GM23338 (cell line): Measurements from ENCODE around the gene EID2. TPM values are rescaled to one million over a fixed set of nuclear protein-coding genes. Genes with fewer than 3 reads are reported as not detected.

Experiments
- ATAC-seq: fragments of 200-7000 bp; cut with Tn5 transposase; 3 replicates; pipeline ENCODE4 v1.9.1; 2020
- DNase-seq: peaks from one replicate; pipeline ENCODE4 v3.0.0-alpha.2; 2015; ENCODE audit warnings: low spot score
- H2AFZ ChIP-seq: fragments of 200-600 bp; sonication (generic); 2 replicates; pipeline ENCODE4 v1.8.0; 2016; ENCODE audit warnings: antibody characterized with exemption, mild to moderate bottlenecking, moderate library complexity
- H3F3A ChIP-seq: fragments of 200-600 bp; sonication (generic); replicated peaks from 2 replicates; pipeline ENCODE4 v1.8.0; 2017; ENCODE audit warnings: antibody characterized with exemption, mixed run types, low read depth
- H3K27ac ChIP-seq: fragments of 200-600 bp; sonication (generic); 2 replicates; pipeline ENCODE4 v1.6.1; 2016; ENCODE audit warnings: low read depth
- H3K27me3 ChIP-seq: fragments of 200-600 bp; sonication (generic); 2 replicates; pipeline ENCODE4 v1.8.0; 2016; ENCODE audit warnings: mild to moderate bottlenecking, mixed run types, moderate library complexity; ENCODE audit not compliant: insufficient read depth
- H3K36me3 ChIP-seq: fragments of 200-600 bp; sonication (generic); 2 replicates; pipeline ENCODE4 v1.8.0; 2016; ENCODE audit warnings: mild to moderate bottlenecking; ENCODE audit not compliant: insufficient read depth
- H3K4me1 ChIP-seq: fragments of 200-600 bp; sonication (generic); 2 replicates; pipeline ENCODE4 v1.8.0; 2016; ENCODE audit warnings: mild to moderate bottlenecking, moderate library complexity; ENCODE audit not compliant: insufficient read depth
- H3K4me2 ChIP-seq: fragments of 200-600 bp; sonication (generic); 2 replicates; pipeline ENCODE4 v1.7.1; 2017; ENCODE audit warnings: mixed run types
- H3K4me3 ChIP-seq: fragments of 200-600 bp; sonication (generic); 2 replicates; pipeline ENCODE4 v1.6.1; 2016; ENCODE audit warnings: mixed run types
- H3K79me2 ChIP-seq: fragments of 200-600 bp; sonication (generic); replicated peaks from 2 replicates; pipeline ENCODE4 v1.8.0; 2017; ENCODE audit warnings: mild to moderate bottlenecking; ENCODE audit not compliant: insufficient read depth
- H3K9me2 ChIP-seq: fragments of 200-600 bp; sonication (generic); 2 replicates; pipeline ENCODE4 v1.8.0; 2017; ENCODE audit not compliant: insufficient read depth
- H4K20me1 ChIP-seq: fragments of 200-600 bp; sonication (generic); replicated peaks from 2 replicates; pipeline ENCODE4 v1.8.0; 2017; ENCODE audit warnings: mild to moderate bottlenecking; ENCODE audit not compliant: insufficient read depth
- H3K27ac Mint-ChIP-seq: 2 replicates; pipeline ENCODE4 v1.8.0; 2020; ENCODE audit warnings: inconsistent platforms, mild to moderate bottlenecking, moderate library complexity, mixed read lengths
- H3K27me3 Mint-ChIP-seq: 3 replicates; pipeline ENCODE4 v1.8.0; 2022; ENCODE audit warnings: low read depth, mild to moderate bottlenecking, moderate library complexity, mixed read lengths, inconsistent platforms; ENCODE audit not compliant: insufficient read depth, poor library complexity
- H3K36me3 Mint-ChIP-seq: 3 replicates; pipeline ENCODE4 v1.8.0; 2021; ENCODE audit warnings: low read depth, mild to moderate bottlenecking, inconsistent platforms, moderate library complexity, mixed read lengths
- H3K4me1 Mint-ChIP-seq: 3 replicates; pipeline ENCODE4 v1.8.0; 2020; ENCODE audit warnings: mild to moderate bottlenecking, inconsistent platforms, mixed read lengths
- H3K4me3 Mint-ChIP-seq: 3 replicates; pipeline ENCODE4 v1.8.0; 2021; ENCODE audit warnings: moderate library complexity, mild to moderate bottlenecking, inconsistent platforms, mixed read lengths
- H3K9me3 Mint-ChIP-seq: 3 replicates; pipeline ENCODE4 v1.8.0; 2020; ENCODE audit warnings: moderate library complexity, mild to moderate bottlenecking, inconsistent platforms, mixed read lengths
- CREB1 ChIP-seq: fragments of 250-450 bp; sonication (Bioruptor Pico); IDR thresholded peaks from 2 replicates; pipeline ENCODE4 v1.5.0; 2020; ENCODE audit warnings: low read depth, mild to moderate bottlenecking, moderate library complexity
- ETS1 ChIP-seq: IDR thresholded peaks from 2 replicates; pipeline ENCODE4 v1.6.1; 2016; ENCODE audit warnings: antibody characterized with exemption
- EZH2 ChIP-seq: fragments of 200-600 bp; sonication (generic); IDR thresholded peaks from one replicate; pipeline ENCODE4 v1.8.0; 2017; ENCODE audit warnings: antibody characterized with exemption, mild to moderate bottlenecking, low read depth; ENCODE audit not compliant: unreplicated experiment
- EZH2phosphoT487 ChIP-seq: fragments of 200-600 bp; sonication (generic); IDR thresholded peaks from one replicate; pipeline ENCODE4 v1.8.1; 2018; ENCODE audit warnings: antibody characterized with exemption; ENCODE audit not compliant: unreplicated experiment
- JUNB ChIP-seq: IDR thresholded peaks from one replicate; pipeline ENCODE4 v1.6.1; 2016; ENCODE audit warnings: antibody characterized with exemption; ENCODE audit not compliant: unreplicated experiment
- NANOG ChIP-seq: IDR thresholded peaks from 2 replicates; pipeline ENCODE4 v1.6.1; 2016; ENCODE audit warnings: antibody characterized with exemption, borderline replicate concordance
- POLR2AphosphoS5 ChIP-seq: IDR thresholded peaks from 2 replicates; pipeline ENCODE4 v1.6.1; 2016; ENCODE audit warnings: antibody characterized with exemption, low read depth
- REST ChIP-seq: IDR thresholded peaks from one replicate; pipeline ENCODE4 v1.6.1; 2018; ENCODE audit warnings: antibody characterized with exemption; ENCODE audit not compliant: unreplicated experiment
- STAT1 ChIP-seq: IDR thresholded peaks from one replicate; pipeline ENCODE4 v1.6.1; 2016; ENCODE audit warnings: antibody characterized with exemption; ENCODE audit not compliant: unreplicated experiment
- ZNF114 ChIP-seq: fragments of 250-450 bp; sonication (Bioruptor Pico); IDR thresholded peaks from 2 replicates; pipeline ENCODE4 v1.5.0; 2020; ENCODE audit warnings: mild to moderate bottlenecking, moderate library complexity
- ZNF331 ChIP-seq: fragments of 250-450 bp; sonication (Bioruptor Pico); IDR thresholded peaks from 2 replicates; pipeline ENCODE4 v1.5.0; 2020; ENCODE audit warnings: low read depth, mild to moderate bottlenecking, moderate library complexity
- polyA plus RNA-seq: library from polyadenylated mRNA; unstranded; fragments of >200 nt; fragmentation: Nextera tagmentation; extraction: Ambion mirVana; gene quantifications from 2 replicates; pipeline ENCODE4 v1.2.1, GENCODE V29; 2016
- total RNA-seq: library from RNA; depleted of rRNA; stranded (reverse); fragments of >200 nt; shearing (Covaris generic); gene quantifications from 2 replicates; pipeline ENCODE4 v1.2.3, GENCODE V29; 2014
- TF ChIP-seq, protein P1 (sequence below), 2 experiments: fragments of 200-600 bp in 1 of 2; sonication (generic) in 1 of 2; conservative IDR thresholded peaks; 2 replicates each; pipeline versions ENCODE4 v1.5.1 to v1.6.1; 2016 to 2017; ENCODE audit warnings: antibody characterized with exemption in 2 of 2, low read depth in 2 of 2, mild to moderate bottlenecking in 2 of 2, moderate library complexity in 1 of 2
- TF ChIP-seq, protein P2 (sequence below): fragments of 250-450 bp; sonication (Bioruptor Pico); IDR thresholded peaks from 2 replicates; pipeline ENCODE4 v1.5.0; 2020; ENCODE audit warnings: mild to moderate bottlenecking, moderate library complexity

Gene EID2
- total and polyA plus RNA-seq, 2 experiments from 2014 or later, result 24.4 to 25.2 TPM

- Histone ChIP-seq H3K9me2 (no peaks in the 10 kb centered on the region), H3K36me3 (no peaks in the 10 kb centered on the region), H3F3A (no peaks in the 10 kb centered on the region), H3K27ac (no peak overlapping the region), H3K27me3 (no peaks in the 10 kb centered on the region), H4K20me1 (no peaks in the 10 kb centered on the region), H3K4me2 (no peak overlapping the region), H3K4me3 (no peak overlapping the region), H2AFZ (no peak overlapping the region), H3K79me2 (no peaks in the 10 kb centered on the region), H3K4me1 (no peaks in the 10 kb centered on the region)
- Mint-ChIP-seq H3K36me3 (no peaks in the 10 kb centered on the region), H3K9me3 (no peaks in the 10 kb centered on the region), H3K27me3 (peaks cover 3% of the 10 kb centered on the region), H3K4me1 (no peaks in the 10 kb centered on the region), H3K4me3 (no peak overlapping the region), H3K27ac (no peak overlapping the region)
- DNase-seq (no peak), ATAC-seq (no peak)
- no peak for TF ChIP-seq NANOG
- TF ChIP-seq ZNF114, result no peak
- TF ChIP-seq REST, result no peak
- TF ChIP-seq, protein P1, sequence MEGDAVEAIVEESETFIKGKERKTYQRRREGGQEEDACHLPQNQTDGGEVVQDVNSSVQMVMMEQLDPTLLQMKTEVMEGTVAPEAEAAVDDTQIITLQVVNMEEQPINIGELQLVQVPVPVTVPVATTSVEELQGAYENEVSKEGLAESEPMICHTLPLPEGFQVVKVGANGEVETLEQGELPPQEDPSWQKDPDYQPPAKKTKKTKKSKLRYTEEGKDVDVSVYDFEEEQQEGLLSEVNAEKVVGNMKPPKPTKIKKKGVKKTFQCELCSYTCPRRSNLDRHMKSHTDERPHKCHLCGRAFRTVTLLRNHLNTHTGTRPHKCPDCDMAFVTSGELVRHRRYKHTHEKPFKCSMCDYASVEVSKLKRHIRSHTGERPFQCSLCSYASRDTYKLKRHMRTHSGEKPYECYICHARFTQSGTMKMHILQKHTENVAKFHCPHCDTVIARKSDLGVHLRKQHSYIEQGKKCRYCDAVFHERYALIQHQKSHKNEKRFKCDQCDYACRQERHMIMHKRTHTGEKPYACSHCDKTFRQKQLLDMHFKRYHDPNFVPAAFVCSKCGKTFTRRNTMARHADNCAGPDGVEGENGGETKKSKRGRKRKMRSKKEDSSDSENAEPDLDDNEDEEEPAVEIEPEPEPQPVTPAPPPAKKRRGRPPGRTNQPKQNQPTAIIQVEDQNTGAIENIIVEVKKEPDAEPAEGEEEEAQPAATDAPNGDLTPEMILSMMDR (conservative IDR thresholded peaks at IDR 0.05; ENCODE audit: low read depth in 2 of 2), result no peak
- TF ChIP-seq ZNF331 (CRISPR knock-in tag), result no peak
- TF ChIP-seq EZH2, result no peak
- no peak for TF ChIP-seq POLR2AphosphoS5
- TF ChIP-seq JUNB, result no peak
- TF ChIP-seq STAT1, result no peak
- no peak for TF ChIP-seq CREB1 (CRISPR knock-in tag)
- no peak for TF ChIP-seq EZH2phosphoT487
- TF ChIP-seq, protein P2, sequence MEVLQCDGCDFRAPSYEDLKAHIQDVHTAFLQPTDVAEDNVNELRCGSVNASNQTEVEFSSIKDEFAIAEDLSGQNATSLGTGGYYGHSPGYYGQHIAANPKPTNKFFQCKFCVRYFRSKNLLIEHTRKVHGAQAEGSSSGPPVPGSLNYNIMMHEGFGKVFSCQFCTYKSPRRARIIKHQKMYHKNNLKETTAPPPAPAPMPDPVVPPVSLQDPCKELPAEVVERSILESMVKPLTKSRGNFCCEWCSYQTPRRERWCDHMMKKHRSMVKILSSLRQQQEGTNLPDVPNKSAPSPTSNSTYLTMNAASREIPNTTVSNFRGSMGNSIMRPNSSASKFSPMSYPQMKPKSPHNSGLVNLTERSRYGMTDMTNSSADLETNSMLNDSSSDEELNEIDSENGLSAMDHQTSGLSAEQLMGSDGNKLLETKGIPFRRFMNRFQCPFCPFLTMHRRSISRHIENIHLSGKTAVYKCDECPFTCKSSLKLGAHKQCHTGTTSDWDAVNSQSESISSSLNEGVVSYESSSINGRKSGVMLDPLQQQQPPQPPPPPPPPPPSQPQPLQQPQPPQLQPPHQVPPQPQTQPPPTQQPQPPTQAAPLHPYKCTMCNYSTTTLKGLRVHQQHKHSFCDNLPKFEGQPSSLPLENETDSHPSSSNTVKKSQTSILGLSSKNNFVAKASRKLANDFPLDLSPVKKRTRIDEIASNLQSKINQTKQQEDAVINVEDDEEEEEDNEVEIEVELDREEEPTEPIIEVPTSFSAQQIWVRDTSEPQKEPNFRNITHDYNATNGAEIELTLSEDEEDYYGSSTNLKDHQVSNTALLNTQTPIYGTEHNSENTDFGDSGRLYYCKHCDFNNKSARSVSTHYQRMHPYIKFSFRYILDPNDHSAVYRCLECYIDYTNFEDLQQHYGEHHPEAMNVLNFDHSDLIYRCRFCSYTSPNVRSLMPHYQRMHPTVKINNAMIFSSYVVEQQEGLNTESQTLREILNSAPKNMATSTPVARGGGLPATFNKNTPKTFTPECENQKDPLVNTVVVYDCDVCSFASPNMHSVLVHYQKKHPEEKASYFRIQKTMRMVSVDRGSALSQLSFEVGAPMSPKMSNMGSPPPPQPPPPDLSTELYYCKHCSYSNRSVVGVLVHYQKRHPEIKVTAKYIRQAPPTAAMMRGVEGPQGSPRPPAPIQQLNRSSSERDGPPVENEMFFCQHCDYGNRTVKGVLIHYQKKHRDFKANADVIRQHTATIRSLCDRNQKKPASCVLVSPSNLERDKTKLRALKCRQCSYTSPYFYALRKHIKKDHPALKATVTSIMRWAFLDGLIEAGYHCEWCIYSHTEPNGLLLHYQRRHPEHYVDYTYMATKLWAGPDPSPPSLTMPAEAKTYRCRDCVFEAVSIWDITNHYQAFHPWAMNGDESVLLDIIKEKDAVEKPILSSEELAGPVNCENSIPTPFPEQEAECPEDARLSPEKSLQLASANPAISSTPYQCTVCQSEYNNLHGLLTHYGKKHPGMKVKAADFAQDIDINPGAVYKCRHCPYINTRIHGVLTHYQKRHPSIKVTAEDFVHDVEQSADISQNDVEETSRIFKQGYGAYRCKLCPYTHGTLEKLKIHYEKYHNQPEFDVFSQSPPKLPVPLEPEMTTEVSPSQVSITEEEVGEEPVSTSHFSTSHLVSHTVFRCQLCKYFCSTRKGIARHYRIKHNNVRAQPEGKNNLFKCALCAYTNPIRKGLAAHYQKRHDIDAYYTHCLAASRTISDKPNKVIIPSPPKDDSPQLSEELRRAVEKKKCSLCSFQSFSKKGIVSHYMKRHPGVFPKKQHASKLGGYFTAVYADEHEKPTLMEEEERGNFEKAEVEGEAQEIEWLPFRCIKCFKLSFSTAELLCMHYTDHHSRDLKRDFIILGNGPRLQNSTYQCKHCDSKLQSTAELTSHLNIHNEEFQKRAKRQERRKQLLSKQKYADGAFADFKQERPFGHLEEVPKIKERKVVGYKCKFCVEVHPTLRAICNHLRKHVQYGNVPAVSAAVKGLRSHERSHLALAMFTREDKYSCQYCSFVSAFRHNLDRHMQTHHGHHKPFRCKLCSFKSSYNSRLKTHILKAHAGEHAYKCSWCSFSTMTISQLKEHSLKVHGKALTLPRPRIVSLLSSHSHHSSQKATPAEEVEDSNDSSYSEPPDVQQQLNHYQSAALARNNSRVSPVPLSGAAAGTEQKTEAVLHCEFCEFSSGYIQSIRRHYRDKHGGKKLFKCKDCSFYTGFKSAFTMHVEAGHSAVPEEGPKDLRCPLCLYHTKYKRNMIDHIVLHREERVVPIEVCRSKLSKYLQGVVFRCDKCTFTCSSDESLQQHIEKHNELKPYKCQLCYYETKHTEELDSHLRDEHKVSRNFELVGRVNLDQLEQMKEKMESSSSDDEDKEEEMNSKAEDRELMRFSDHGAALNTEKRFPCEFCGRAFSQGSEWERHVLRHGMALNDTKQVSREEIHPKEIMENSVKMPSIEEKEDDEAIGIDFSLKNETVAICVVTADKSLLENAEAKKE (CRISPR knock-in tag), result no peak
- TF ChIP-seq ETS1, result no peak
Observed at GRCh38 chr19:39558624-39559117, 18.7 kb upstream of the EID2 start.
